ENCODE data around the gene NDUFB7. TPM values are rescaled to one million over a fixed set of nuclear protein-coding genes. Genes with fewer than 3 reads are reported as not detected.

NDUFB7 gene
- total RNA-seq, 1 experiment from 2014 or later = 1,095 TPM

DNA sequence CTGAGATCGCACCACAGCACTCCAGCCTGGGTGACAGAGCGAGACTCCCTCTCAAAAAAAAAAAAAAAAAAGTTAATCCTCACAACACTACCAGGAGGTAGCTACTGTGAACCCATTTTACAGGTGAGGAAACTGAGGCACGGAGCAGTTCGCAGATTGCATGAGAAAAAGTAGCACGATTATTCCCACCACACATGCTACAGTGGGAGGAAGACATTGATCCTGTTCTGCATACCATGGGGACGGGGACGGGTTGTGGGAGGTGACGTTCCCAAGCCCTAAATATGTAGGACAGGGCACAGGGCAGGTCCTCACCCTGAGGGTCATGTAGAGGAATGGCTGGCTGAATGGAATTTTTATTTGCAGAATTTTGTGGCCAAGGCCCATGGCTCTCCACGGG, 34.8 kb upstream of the NDUFB7 start:
- intact Hi-C loops (cut with micrococcal nuclease) = no loop called here
- TF ChIP-seq, protein P1, sequence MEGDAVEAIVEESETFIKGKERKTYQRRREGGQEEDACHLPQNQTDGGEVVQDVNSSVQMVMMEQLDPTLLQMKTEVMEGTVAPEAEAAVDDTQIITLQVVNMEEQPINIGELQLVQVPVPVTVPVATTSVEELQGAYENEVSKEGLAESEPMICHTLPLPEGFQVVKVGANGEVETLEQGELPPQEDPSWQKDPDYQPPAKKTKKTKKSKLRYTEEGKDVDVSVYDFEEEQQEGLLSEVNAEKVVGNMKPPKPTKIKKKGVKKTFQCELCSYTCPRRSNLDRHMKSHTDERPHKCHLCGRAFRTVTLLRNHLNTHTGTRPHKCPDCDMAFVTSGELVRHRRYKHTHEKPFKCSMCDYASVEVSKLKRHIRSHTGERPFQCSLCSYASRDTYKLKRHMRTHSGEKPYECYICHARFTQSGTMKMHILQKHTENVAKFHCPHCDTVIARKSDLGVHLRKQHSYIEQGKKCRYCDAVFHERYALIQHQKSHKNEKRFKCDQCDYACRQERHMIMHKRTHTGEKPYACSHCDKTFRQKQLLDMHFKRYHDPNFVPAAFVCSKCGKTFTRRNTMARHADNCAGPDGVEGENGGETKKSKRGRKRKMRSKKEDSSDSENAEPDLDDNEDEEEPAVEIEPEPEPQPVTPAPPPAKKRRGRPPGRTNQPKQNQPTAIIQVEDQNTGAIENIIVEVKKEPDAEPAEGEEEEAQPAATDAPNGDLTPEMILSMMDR (conservative IDR thresholded peaks at IDR 0.05; ENCODE audit: low read depth, low read length) = no peak
- TF ChIP-seq EZH2 (IDR thresholded peaks at IDR 0.05; ENCODE audit: low read length, unreplicated experiment) = no peak
- no peak for TF ChIP-seq EZH2phosphoT487 (IDR thresholded peaks at IDR 0.05; ENCODE audit: borderline replicate concordance, low read length)
- no peak overlapping the region for H3K9ac ChIP-seq (ENCODE audit: low read length)
- ChIA-PET CTCF (no interaction called here), POLR2A (ENCODE audit: unreplicated experiment) (no interaction called here)
- no TSS peak for BruUV-seq (replicated peaks)
- no peaks in the 10 kb centered on the region for H3K79me2 ChIP-seq (ENCODE audit: low read length)
- H3K9me3 ChIP-seq (ENCODE audit: low read length) = no peaks in the 10 kb centered on the region
- H3K36me3 ChIP-seq (ENCODE audit: low read depth, low read length) = no peaks in the 10 kb centered on the region
- no peaks in the 10 kb centered on the region for H3F3A ChIP-seq (ENCODE audit: low read length, unreplicated experiment)
- no peak overlapping the region for H3K4me2 ChIP-seq (ENCODE audit: low read length)
- H3K9me2 ChIP-seq (replicated peaks; ENCODE audit: low read length) = no peaks in the 10 kb centered on the region
- no peak for ATAC-seq
- no peak overlapping the region for H2AFZ ChIP-seq (ENCODE audit: low read length)
- H3K27ac ChIP-seq (ENCODE audit: low read length) = no peak overlapping the region
- H3K27me3 ChIP-seq (ENCODE audit: low read length) = no peaks in the 10 kb centered on the region
- H3K4me3 ChIP-seq (ENCODE audit: low read length) = no peak overlapping the region
- no peaks in the 10 kb centered on the region for H3K4me1 ChIP-seq (ENCODE audit: insufficient read depth, low read length)
- no peak for DNase-seq
- H4K20me1 ChIP-seq (ENCODE audit: low read length) = no peaks in the 10 kb centered on the region

DNA sequence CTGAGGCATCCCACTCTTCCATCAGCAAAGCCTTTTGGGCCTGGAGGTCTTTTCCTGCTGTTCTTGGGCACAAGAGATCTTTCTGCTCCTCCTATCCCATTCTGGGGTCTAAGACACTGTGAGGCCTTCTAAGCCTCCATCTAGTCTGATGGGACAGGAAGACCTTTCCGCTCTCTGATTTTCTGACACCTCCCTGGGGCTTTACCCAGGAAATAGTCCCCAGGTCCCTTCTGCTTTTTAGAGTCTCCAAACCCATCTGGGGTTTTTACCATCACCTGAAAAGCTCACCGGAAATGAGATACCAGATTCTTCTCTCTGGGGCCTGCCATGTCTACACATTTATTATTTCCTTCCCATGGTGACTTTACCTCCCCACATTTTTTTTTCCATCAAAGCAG, 32.1 kb upstream of the NDUFB7 start:
- no peaks in the 10 kb centered on the region for H3K27me3 ChIP-seq (ENCODE audit: low read length)
- H3K9me2 ChIP-seq (replicated peaks; ENCODE audit: low read length) = no peaks in the 10 kb centered on the region
- ChIA-PET POLR2A (ENCODE audit: unreplicated experiment) (no interaction called here), CTCF (no interaction called here)
- DNase-seq = no peak
- H3K27ac ChIP-seq (ENCODE audit: low read length) = no peak overlapping the region
- H4K20me1 ChIP-seq (ENCODE audit: low read length) = no peaks in the 10 kb centered on the region
- H3K36me3 ChIP-seq (ENCODE audit: low read depth, low read length) = no peaks in the 10 kb centered on the region
- TF ChIP-seq, protein P1 (conservative IDR thresholded peaks at IDR 0.05; ENCODE audit: low read depth, low read length) = no peak
- no peak for TF ChIP-seq EZH2phosphoT487 (IDR thresholded peaks at IDR 0.05; ENCODE audit: borderline replicate concordance, low read length)
- H3K9ac ChIP-seq (ENCODE audit: low read length) = no peak overlapping the region
- no peak overlapping the region for H3K4me3 ChIP-seq (ENCODE audit: low read length)
- ATAC-seq = no peak
- H2AFZ ChIP-seq (ENCODE audit: low read length) = no peak overlapping the region
- intact Hi-C loops (cut with micrococcal nuclease) = no loop called here
- no peak overlapping the region for H3K4me2 ChIP-seq (ENCODE audit: low read length)
- no peaks in the 10 kb centered on the region for H3K79me2 ChIP-seq (ENCODE audit: low read length)
- no peaks in the 10 kb centered on the region for H3K4me1 ChIP-seq (ENCODE audit: insufficient read depth, low read length)
- no peaks in the 10 kb centered on the region for H3K9me3 ChIP-seq (ENCODE audit: low read length)
- no TSS peak for BruUV-seq (replicated peaks)
- no peaks in the 10 kb centered on the region for H3F3A ChIP-seq (ENCODE audit: low read length, unreplicated experiment)

DNA sequence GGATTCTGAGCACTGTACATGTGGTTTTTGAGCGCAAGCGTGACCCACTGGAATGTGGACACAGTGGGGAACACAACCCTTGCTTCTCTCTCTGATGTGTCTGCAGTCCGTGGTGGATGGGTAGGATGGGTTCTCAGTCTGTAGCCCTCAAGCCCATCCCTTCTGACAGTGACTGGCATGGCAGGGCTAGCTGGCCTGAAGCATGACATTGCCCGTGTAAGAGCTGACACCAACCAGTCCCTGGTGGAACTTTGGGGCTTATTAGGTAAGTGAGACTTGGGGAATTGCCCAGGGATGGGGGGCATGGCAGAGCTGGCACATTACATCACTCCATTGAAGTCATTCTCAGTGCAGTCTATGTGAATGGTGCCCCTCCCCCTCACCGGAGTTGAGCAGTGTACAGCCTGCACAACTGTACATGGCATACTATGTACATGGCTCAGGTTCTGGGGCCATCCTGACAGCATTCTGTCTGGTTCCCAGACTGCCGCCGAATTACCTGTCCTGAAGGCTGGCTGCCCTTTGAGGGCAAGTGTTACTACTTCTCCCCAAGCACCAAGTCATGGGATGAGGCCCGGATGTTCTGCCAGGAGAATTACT, 27.8 kb upstream of the NDUFB7 start:
- CTCF ChIA-PET = no interaction called here

More for the DNA sequence above, 27.8 kb upstream of the NDUFB7 start:
- no peaks in the 10 kb centered on the region for H3K36me3 ChIP-seq (ENCODE audit: low read depth, low read length)
- H3K4me3 ChIP-seq (ENCODE audit: low read length) = no peak overlapping the region
- H3F3A ChIP-seq (ENCODE audit: low read length, unreplicated experiment) = no peaks in the 10 kb centered on the region
- BruUV-seq (replicated peaks) = no TSS peak
- POLR2A ChIA-PET (ENCODE audit: unreplicated experiment) = no interaction called here
- intact Hi-C loops (cut with micrococcal nuclease) = no loop called here
- H3K9me3 ChIP-seq (ENCODE audit: low read length) = no peaks in the 10 kb centered on the region
- H3K4me2 ChIP-seq (ENCODE audit: low read length) = no peak overlapping the region
- no peaks in the 10 kb centered on the region for H3K79me2 ChIP-seq (ENCODE audit: low read length)
- TF ChIP-seq EZH2phosphoT487 (IDR thresholded peaks at IDR 0.05; ENCODE audit: borderline replicate concordance, low read length) = no peak
- no peak for TF ChIP-seq EZH2 (IDR thresholded peaks at IDR 0.05; ENCODE audit: low read length, unreplicated experiment)
- TF ChIP-seq, protein P1 (conservative IDR thresholded peaks at IDR 0.05; ENCODE audit: low read depth, low read length) = no peak
- no peaks in the 10 kb centered on the region for H3K4me1 ChIP-seq (ENCODE audit: insufficient read depth, low read length)
- DNase-seq (no peak), ATAC-seq (no peak)
- no peak overlapping the region for H2AFZ ChIP-seq (ENCODE audit: low read length)
- no peak overlapping the region for H3K27ac ChIP-seq (ENCODE audit: low read length)
- H3K9me2 ChIP-seq (replicated peaks; ENCODE audit: low read length) = no peaks in the 10 kb centered on the region
- no peak overlapping the region for H3K9ac ChIP-seq (ENCODE audit: low read length)
- H3K27me3 ChIP-seq (ENCODE audit: low read length) = no peaks in the 10 kb centered on the region
- H4K20me1 ChIP-seq (ENCODE audit: low read length) = no peaks in the 10 kb centered on the region

All from PC-3 (cell line).